Testis (tissue), 2 donors: ENCODE measurements around the gene TGFBR3.

Experiments used
- POLR2A ChIP-seq: fragments of 450-650 bp; IDR thresholded peaks from one replicate; pipeline ENCODE4 v1.6.1; 2017; ENCODE audit warnings: antibody characterized with exemption, mild to moderate bottlenecking, moderate library complexity
- TF ChIP-seq, protein P1 (sequence below), 3 experiments: fragments of 450-650 bp in 2 of 3; fragments of 200-600 bp in 1 of 3; sonication (generic) in 1 of 3; IDR thresholded peaks; one replicate each; pipeline ENCODE4 v1.5.1; 2016 to 2019; ENCODE audit warnings: antibody characterized with exemption in 3 of 3, mild to moderate bottlenecking in 2 of 3, moderate library complexity in 1 of 3

DNA sequence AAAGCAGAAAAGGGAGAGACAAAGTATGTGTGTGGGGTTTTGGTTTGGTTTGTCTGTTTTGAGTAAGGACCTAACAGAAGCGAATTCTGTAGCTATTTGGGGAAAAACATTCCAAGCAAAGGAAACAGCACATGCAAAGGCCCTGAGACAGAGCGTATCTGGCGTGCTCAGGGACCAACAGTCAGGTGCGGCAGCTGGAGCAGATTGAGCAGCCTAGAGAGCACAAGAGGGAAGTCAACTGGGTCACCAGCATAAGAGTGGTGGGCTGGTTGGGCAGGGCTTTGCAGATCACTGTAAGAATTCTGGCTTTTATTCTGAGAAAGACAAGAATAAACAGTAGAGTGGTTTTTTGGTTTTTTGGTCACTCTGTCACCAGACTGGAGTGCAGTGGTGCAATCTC lies 11.8 kb downstream of the TGFBR3 start:
- TF ChIP-seq, protein P1, sequence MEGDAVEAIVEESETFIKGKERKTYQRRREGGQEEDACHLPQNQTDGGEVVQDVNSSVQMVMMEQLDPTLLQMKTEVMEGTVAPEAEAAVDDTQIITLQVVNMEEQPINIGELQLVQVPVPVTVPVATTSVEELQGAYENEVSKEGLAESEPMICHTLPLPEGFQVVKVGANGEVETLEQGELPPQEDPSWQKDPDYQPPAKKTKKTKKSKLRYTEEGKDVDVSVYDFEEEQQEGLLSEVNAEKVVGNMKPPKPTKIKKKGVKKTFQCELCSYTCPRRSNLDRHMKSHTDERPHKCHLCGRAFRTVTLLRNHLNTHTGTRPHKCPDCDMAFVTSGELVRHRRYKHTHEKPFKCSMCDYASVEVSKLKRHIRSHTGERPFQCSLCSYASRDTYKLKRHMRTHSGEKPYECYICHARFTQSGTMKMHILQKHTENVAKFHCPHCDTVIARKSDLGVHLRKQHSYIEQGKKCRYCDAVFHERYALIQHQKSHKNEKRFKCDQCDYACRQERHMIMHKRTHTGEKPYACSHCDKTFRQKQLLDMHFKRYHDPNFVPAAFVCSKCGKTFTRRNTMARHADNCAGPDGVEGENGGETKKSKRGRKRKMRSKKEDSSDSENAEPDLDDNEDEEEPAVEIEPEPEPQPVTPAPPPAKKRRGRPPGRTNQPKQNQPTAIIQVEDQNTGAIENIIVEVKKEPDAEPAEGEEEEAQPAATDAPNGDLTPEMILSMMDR (IDR thresholded peaks at IDR 0.05), result no peak
- no peak for TF ChIP-seq POLR2A
